DMS79 (cell line): Measurements from ENCODE around the gene PRELID1.
"Not testable (repeated sequence)": the region's sequence is repeated elsewhere in the genome, so short reads cannot be mapped to it uniquely, and the experiment has no call there.

Experiments used
- DNase-seq: peaks from one replicate; lab custom pipeline; 2025; lab: John Stamatoyannopoulos, UW

PRELID1 gene

GRCh38 chr5:177303121-177303924 lies at the start of gene PRELID1, which contains the start of gene RAB24:
PRELID1 (plus strand) TSS chr5:177303799; CDS start chr5:177303986, 187 bp downstream.
RAB24 (minus strand) TSS chr5:177303719; CDS start chr5:177303288, 431 bp downstream.
- no peak for DNase-seq

- no peak for DNase-seq
Observed at GRCh38 chr5:177256296-177256695, 47.3 kb upstream of the PRELID1 start.

- DNase-seq, result not testable (repeated sequence)
Observed at GRCh38 chr5:177258711-177259110, 44.9 kb upstream of the PRELID1 start.

GRCh38 chr5:177260961-177261360 lies 42.6 kb upstream of the PRELID1 start:
- DNase-seq, result no peak

- no peak for DNase-seq
Observed at GRCh38 chr5:177261510-177261909, 42.1 kb upstream of the PRELID1 start.

- no peak for DNase-seq
Observed at GRCh38 chr5:177264178-177264577, 39.4 kb upstream of the PRELID1 start.

GRCh38 chr5:177265395-177265794 lies 38.2 kb upstream of the PRELID1 start:
- no peak for DNase-seq

- DNase-seq, result no peak
Observed at GRCh38 chr5:177269232-177269895, 34.2 kb upstream of the PRELID1 start.

- DNase-seq, result no peak
Observed at GRCh38 chr5:177269976-177270375, 33.6 kb upstream of the PRELID1 start.

- no peak for DNase-seq
Observed at GRCh38 chr5:177270653-177271052, 32.9 kb upstream of the PRELID1 start.

- DNase-seq, result no peak
Observed at GRCh38 chr5:177271113-177271512, 32.5 kb upstream of the PRELID1 start.

GRCh38 chr5:177275883-177276282 lies 27.7 kb upstream of the PRELID1 start:
- no peak for DNase-seq

GRCh38 chr5:177276886-177277285 lies 26.7 kb upstream of the PRELID1 start:
- DNase-seq, result no peak

- no peak for DNase-seq
Observed at GRCh38 chr5:177288191-177288590, 15.4 kb upstream of the PRELID1 start.

GRCh38 chr5:177290816-177291596 lies 12.6 kb upstream of the PRELID1 start:
- DNase-seq, result no peak

GRCh38 chr5:177291735-177292134 lies 11.9 kb upstream of the PRELID1 start:
- no peak for DNase-seq

- no peak for DNase-seq
Observed at GRCh38 chr5:177293819-177294581, 9.6 kb upstream of the PRELID1 start.

- no peak for DNase-seq
Observed at GRCh38 chr5:177294632-177295031, 9.0 kb upstream of the PRELID1 start.

GRCh38 chr5:177295924-177296323 lies 7.7 kb upstream of the PRELID1 start:
- DNase-seq, result no peak

- DNase-seq, result no peak
Observed at GRCh38 chr5:177296581-177296980, 7.0 kb upstream of the PRELID1 start.

- DNase-seq, result no peak
Observed at GRCh38 chr5:177297922-177298321, 5.7 kb upstream of the PRELID1 start.

- DNase-seq, result no peak
Observed at GRCh38 chr5:177299697-177300096, 3.9 kb upstream of the PRELID1 start.
